Measurements from ENCODE around the gene C2CD3.

Gene C2CD3

GRCh38 chr11:74057249-74058151 is 113.3 kb downstream of the C2CD3 start:
- no peak for DNase-seq

- no peak for DNase-seq
Observed at GRCh38 chr11:74055938-74056337, 114.9 kb downstream of the C2CD3 start.

- DNase-seq, result no peak
Observed at GRCh38 chr11:74050465-74050864, 120.3 kb downstream of the C2CD3 start.

DNA sequence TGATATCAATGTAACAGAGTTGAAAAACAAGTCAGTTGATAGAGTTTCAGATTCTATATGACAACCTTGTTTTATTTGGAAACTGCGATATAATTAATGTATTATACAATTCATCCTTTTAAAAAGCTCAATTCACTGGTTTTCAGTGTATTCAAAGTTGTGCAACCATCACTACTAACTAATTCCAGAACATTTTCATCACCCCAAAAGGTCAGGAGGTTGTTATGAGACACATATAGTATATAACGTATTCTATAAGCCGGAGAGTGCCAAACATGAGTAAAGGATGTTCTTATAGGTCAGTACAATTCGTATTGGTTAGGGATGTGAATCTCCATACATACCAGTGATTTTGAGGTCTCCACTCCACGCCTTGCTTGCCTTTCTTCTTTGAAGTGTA is 121.8 kb downstream of the C2CD3 start:
- no peak for DNase-seq

DNA sequence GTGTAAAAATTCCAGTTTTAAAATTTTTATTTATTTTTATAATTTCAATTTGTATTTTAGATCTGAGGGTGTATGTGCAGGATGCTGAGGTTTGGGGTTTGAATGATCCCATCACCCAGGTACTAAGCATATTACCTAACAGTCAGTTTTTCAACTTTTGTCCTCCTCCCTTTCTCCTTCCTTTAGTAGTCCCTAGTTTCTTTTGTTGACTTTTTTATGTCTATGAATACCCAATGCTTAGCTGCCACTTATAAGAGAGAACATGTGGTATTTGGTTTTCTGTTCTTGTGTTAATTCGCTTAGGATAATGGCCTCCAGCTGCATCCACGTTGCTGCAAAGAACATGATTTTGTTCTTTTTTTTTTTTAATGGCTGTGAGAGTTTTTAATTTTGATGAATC is 126.3 kb downstream of the C2CD3 start:
- DNase-seq, result no peak

- DNase-seq, result no peak
Observed at GRCh38 chr11:74043450-74043849, 127.4 kb downstream of the C2CD3 start.

GRCh38 chr11:74037309-74037708 is 133.5 kb downstream of the C2CD3 start:
- no peak for DNase-seq

- no peak for DNase-seq
Observed at GRCh38 chr11:74035264-74035663, 135.5 kb downstream of the C2CD3 start.

DNA sequence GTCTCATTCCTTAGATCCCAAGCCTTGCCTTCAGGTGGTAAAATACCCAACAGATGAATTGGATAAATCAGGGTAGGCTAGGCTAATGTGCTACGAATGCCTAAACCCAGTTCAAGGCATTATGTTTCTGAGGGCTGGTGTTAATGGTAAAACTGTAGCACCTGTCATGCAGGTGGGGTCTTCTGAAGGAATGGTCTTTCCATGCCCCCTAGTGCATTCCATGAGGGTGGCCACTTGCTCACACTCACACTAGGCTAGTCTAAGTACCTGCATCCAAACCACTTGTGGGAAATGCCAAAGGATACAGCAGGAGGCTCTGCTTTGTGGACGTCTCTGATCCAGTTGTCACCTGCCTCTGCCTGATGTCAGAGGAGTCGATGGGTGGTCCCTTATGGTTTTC is 137.8 kb downstream of the C2CD3 start:
- DNase-seq, result no peak

GRCh38 chr11:74030723-74031676 is 139.8 kb downstream of the C2CD3 start:
- no peak for DNase-seq

DNA sequence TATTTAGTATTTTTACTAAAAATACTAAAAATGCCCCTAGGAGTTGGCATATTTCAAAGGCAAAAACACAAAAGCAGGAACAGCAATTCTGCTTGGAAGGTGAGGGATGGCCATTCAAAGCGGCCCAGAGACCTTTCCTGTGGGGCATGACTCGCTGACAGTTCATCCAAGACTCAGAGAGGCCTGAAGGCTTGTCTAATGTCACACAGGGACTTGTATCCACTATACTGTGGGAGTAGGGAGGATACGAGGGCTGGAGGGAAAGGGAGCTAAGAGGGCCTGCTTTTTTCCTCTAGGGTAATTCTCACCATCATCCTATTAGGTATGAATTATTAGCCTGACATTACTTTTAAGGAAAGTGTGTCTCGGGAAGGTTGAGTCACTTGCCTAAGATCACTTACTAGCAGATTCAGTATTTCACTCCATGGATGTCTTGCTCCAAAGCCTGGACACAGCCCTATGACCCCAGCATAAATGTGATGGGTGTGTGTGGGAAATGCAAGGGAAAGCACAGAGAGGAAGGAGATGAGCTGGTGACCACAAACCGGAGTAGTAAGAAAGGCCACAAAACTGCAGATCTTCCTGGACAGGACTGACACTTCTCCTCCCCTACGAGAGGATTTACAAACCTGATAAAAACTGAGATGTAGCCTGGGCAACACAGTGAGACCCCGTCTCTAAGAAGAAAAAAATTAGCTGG is 145.2 kb downstream of the C2CD3 start:
- DNase-seq, result peak; percentile 7

- peak; percentile 42 for DNase-seq
Observed at GRCh38 chr11:74024261-74025029, 146.4 kb downstream of the C2CD3 start.

GRCh38 chr11:74023276-74023675 is 147.5 kb downstream of the C2CD3 start:
- no peak for DNase-seq

GRCh38 chr11:74022546-74022945 is 148.3 kb downstream of the C2CD3 start:
- DNase-seq, result no peak

GRCh38 chr11:74021998-74022397 is 148.8 kb downstream of the C2CD3 start:
- DNase-seq, result no peak

DNA sequence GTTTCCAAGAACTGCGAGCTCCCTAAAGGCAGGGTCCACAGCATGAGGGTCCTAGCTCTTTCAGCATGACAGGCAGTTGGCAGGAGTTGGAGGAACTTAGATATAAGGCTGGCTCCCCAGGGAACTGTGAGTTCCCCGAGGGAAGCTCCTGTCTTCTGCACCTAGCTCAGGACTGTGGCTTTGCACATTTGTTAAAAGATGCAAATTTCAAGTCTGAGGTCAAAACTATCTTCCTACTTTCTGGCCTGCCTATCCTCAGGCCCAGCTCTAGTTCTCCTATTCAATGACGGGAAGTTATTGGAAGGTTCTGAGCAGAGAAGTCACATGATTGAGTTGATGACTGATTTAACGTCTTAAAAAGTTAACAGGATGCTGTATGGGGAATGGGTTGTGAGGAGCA is 150.3 kb downstream of the C2CD3 start:
- peak; percentile 11 for DNase-seq

DNA sequence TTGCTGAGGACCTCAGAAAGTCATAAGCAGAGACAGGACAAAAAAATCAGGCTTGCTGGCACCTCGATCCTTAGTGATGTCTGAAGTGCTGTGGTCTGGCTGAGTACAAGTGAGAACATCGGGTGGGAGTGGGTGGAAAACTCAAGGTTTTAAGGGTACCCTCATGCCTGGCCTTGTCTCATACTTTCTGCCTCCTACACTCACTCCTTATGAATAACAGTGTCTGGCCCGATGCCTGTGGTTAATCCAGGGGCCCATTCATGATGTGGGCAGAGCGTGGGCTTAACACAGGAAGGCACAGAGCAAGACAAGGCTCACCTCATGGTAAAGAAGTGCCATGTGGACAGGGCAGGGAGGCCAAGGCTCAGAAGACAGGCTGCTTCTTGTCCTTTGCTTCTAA is 150.9 kb downstream of the C2CD3 start:
- DNase-seq, result no peak

- no peak for DNase-seq
Observed at GRCh38 chr11:74019104-74019738, 151.6 kb downstream of the C2CD3 start.

GRCh38 chr11:74018331-74019005 is 152.3 kb downstream of the C2CD3 start:
- peak; percentile 66 for DNase-seq

DNA sequence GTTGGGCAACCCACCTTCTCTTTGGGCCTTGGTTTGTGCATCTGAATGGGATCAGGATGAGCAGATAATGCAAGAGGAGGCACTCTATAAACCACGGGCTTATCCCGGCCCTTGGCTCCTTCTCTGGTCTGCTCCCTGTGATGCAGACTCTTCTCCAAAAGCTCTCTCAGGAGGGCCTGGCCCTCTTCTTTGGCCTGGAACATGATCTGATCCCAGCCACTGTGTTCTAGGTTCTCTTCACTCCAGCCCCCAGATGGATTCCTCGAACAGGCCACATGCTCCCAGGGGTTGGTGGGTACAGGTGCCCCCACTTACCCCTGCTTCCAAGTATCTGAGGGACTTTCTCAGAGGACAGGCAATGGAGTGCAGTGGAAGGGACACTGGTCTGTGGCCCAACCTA is 153.2 kb downstream of the C2CD3 start:
- no peak for DNase-seq

Measured in GF-D8 (cell line).